Large intestine (tissue), 3 donors: ENCODE results near the gene MVK. TPM values are rescaled to one million over a fixed set of nuclear protein-coding genes. Genes with fewer than 3 reads are reported as not detected.

Source experiments
- DNase-seq, 2 donors: peaks; one replicate each; pipeline versions ENCODE4 v3.0.0 to v3.0.0-alpha.2; 2013
- H3K27ac ChIP-seq: one replicate; pipeline ENCODE4 v1.5.1; 2013; ENCODE audit warnings: low read length
- H3K27me3 ChIP-seq: 2 replicates; pipeline ENCODE4 v1.6.1; 2013; ENCODE audit warnings: low read length; ENCODE audit not compliant: control insufficient read depth, insufficient read depth
- H3K36me3 ChIP-seq: 2 replicates; pipeline ENCODE4 v1.6.1; 2013; ENCODE audit warnings: low read length; ENCODE audit not compliant: control insufficient read depth, insufficient read depth
- H3K4me1 ChIP-seq: one replicate; pipeline ENCODE4 v1.6.1; 2013; ENCODE audit warnings: low read length; ENCODE audit not compliant: control insufficient read depth, insufficient read depth
- H3K4me3 ChIP-seq: one replicate; pipeline ENCODE4 v1.5.1; 2013; ENCODE audit warnings: low read length
- H3K9me3 ChIP-seq: one replicate; pipeline ENCODE4 v1.6.1; 2013; ENCODE audit warnings: mild to moderate bottlenecking, low read depth, low read length, moderate library complexity; ENCODE audit not compliant: control insufficient read depth
- WGBS: methylation state at CpG from one replicate; pipeline ENCODE4 v1.1.5; 2013; ENCODE audit warnings: low lambda C conversion rate; ENCODE audit not compliant: insufficient coverage; 5-methylcytosine and 5-hydroxymethylcytosine counted together
- polyA plus RNA-seq: library from polyadenylated mRNA; unstranded; fragments of 120-200 nt; gene quantifications from one replicate; pipeline ENCODE4 v1.2.1, GENCODE V29; 2013

MVK gene
- polyA plus RNA-seq, 1 donor = 15.8 TPM

DNA sequence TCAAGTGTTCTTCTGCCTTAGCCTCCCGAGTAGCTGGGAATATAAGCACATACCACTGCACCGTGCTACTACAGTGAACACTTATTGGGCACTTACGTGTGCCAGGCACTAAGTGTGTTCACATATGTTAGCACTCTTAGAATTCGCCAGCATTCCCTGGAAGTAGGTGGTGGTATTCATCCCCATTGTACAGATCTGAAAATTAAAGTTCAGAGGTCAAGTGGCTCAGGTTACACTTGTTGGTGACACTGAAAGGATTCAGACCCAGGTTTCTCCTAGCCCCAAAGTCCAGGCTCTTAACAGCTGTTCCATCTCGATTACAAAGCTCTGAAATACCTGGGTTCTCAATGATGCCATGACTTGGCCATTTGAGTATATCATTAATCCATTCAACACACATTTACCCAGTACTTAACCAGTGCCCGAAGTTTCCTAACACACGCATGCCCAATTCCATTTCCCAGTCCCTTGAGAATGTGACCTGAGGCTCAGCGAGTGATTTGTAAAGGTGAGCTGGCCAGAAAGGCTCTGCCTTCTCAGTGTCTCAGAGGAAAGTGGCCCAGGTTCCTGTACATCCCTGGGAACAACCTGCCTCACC is 4.8 kb downstream of the MVK start:
- Histone ChIP-seq H3K27ac (no peak overlapping the region), H3K9me3 (no peaks in the 10 kb centered on the region), H3K4me1 (peaks cover 4% of the 10 kb centered on the region), H3K27me3 (no peaks in the 10 kb centered on the region), H3K4me3 (no peak overlapping the region), H3K36me3 (peaks cover 64% of the 10 kb centered on the region)
- WGBS = no CpG with 5 or more reads among the region's 8 CpGs
- no peak for DNase-seq

DNA sequence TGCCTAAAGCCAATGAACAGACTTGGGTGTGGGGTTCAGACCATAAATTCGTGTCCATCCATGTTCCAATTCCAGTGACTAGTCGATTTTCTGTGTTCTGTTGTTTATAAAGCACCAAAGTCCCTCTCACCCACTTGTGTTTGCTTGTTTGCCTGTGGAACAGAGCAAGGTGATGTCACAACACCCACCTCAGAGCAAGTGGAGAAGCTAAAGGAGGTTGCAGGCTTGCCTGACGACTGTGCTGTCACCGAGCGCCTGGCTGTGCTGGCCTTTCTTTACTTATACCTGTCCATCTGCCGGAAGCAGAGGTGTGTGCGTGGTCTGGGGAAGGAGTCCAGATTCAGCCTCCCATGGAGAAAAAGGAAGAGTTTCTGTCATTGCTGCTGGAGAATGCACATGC is 6.0 kb downstream of the MVK start:
- Histone ChIP-seq H3K9me3 (no peaks in the 10 kb centered on the region), H3K4me1 (peaks cover under 1% of the 10 kb centered on the region), H3K4me3 (no peak overlapping the region), H3K27ac (no peak overlapping the region), H3K36me3 (peaks cover 71% of the 10 kb centered on the region), H3K27me3 (no peaks in the 10 kb centered on the region)
- DNase-seq = no peak
- no CpG with 5 or more reads among the region's 7 CpGs for WGBS

DNA sequence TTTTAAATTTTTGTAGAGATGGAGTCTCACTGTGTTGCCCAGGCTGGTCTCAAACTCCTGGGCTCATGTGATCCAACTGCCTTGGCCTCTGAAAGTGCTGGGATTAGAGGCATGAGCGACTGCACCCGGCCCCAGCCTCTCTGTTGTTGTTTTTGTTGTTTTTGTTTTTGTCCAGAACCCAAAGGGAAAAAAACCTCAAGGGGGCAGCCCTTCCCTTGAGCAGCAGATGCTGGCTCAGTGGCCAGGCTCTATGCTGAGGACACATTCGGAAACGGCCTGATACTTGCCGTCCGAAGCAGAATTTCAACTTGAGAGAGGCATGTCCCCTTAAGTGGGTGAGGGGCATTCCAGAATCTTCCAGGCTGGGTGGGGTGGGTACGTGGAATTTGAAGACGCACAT is 6.7 kb downstream of the MVK start:
- Histone ChIP-seq H3K9me3 (no peaks in the 10 kb centered on the region), H3K27me3 (no peaks in the 10 kb centered on the region), H3K36me3 (peaks cover 76% of the 10 kb centered on the region), H3K27ac (no peak overlapping the region), H3K4me1 (no peaks in the 10 kb centered on the region), H3K4me3 (no peak overlapping the region)
- DNase-seq = no peak
- no CpG with 5 or more reads among the region's 8 CpGs for WGBS

DNA sequence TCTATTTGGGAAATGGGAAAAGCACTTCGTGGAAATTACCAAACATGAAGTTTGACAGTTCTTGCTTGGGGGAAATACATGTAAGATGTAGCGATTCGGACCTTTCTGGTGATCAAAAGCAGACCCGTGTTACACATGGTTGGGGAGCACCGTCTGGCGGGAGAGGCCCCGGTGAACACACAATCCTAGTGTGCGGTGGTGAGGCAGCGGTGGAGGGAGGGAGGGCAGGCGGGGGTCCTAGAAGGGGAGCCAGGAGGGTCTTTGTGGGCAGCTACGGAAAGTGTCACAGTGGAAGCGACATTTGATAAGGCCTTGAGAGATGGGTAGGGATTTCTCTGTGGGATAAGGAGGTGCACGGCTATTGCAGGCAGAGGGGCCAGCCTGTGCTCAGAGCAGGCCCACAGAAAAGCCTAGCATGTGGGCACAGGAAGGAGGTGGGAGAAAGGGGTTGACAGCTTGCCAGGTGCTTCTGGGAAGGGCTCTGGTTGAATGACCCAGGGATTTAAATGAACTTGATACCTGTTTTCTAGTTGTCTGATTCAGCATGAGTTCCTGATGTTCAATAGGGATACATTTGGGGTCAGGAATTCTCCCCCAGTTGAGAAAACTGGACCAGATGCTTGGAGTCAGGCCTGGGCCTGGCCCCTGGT is 7.2 kb downstream of the MVK start:
- no peaks in the 10 kb centered on the region for H3K27me3 ChIP-seq
- no peaks in the 10 kb centered on the region for H3K9me3 ChIP-seq
- no peak for DNase-seq
- no peak overlapping the region for H3K4me3 ChIP-seq
- no CpG with 5 or more reads among the region's 13 CpGs for WGBS
- peaks cover 75% of the 10 kb centered on the region for H3K36me3 ChIP-seq
- no peaks in the 10 kb centered on the region for H3K4me1 ChIP-seq
- H3K27ac ChIP-seq = no peak overlapping the region

DNA sequence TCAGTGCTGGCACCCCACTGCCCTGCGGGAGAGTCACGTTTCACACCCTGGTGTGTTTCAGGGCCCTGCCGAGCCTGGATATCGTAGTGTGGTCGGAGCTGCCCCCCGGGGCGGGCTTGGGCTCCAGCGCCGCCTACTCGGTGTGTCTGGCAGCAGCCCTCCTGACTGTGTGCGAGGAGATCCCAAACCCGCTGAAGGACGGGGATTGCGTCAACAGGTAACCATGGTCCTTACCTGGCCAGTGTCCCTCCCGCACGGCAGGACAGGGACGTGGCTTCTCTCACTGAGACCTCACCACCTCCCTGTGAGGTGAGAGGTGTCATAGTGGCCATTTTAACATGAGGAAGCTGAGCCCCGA is 7.7 kb downstream of the MVK start:
- H3K4me3 ChIP-seq = no peak overlapping the region

DNA sequence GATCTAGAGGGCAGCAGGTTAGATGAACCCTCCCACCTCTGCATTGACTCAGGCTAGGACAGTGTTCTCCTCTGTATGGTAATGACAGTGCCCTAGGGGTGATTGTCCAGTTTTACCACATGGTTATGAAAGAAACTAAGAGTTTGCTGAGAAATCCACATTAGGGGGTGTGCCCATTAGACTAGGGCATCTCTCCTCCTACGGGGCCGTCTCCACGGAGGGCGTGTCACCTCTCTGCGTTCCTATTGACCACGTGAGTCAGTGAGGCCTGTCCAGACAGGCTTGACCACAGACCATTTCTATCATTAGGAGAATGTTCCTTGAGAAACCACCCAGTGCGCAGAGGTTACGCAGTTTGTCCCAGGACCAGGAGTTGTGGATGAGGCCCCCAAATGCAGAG is 8.3 kb downstream of the MVK start:
- no peak for DNase-seq
- Histone ChIP-seq H3K4me1 (no peaks in the 10 kb centered on the region), H3K9me3 (no peaks in the 10 kb centered on the region), H3K27ac (no peak overlapping the region), H3K36me3 (peaks cover 70% of the 10 kb centered on the region), H3K27me3 (no peaks in the 10 kb centered on the region), H3K4me3 (no peak overlapping the region)
- WGBS = no CpG with 5 or more reads among the region's 8 CpGs

More for the DNA sequence above, 7.7 kb downstream of the MVK start:
- Histone ChIP-seq H3K9me3 (no peaks in the 10 kb centered on the region), H3K36me3 (peaks cover 70% of the 10 kb centered on the region), H3K27ac (no peak overlapping the region), H3K27me3 (no peaks in the 10 kb centered on the region), H3K4me1 (no peaks in the 10 kb centered on the region)
- WGBS = no CpG with 5 or more reads among the region's 18 CpGs
- no peak for DNase-seq

DNA sequence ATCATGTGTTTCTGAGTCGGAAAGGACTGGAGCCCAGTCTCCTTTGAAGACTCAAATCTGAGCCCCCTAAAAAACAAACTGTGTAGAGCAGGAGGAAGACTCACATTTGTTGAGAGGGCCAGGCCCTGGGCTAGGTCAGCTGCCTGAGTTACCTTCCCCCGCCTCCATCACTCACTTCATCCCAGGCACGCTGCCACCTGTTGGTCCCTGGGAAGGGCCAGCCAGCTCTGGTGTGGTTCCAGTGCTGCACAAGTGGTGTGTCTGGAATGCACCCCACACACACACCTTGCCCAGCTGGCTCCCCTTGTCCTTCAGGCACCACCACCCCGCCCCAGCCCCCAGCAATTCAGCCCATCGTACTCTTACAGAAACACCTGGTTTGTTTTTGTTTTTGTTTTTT is 9.0 kb downstream of the MVK start:
- Histone ChIP-seq H3K9me3 (no peaks in the 10 kb centered on the region), H3K27ac (no peak overlapping the region), H3K4me1 (no peaks in the 10 kb centered on the region), H3K4me3 (no peak overlapping the region), H3K36me3 (peaks cover 68% of the 10 kb centered on the region), H3K27me3 (no peaks in the 10 kb centered on the region)
- 100% methylated on average over 2 of the region's 5 CpGs for WGBS
- no peak for DNase-seq

DNA sequence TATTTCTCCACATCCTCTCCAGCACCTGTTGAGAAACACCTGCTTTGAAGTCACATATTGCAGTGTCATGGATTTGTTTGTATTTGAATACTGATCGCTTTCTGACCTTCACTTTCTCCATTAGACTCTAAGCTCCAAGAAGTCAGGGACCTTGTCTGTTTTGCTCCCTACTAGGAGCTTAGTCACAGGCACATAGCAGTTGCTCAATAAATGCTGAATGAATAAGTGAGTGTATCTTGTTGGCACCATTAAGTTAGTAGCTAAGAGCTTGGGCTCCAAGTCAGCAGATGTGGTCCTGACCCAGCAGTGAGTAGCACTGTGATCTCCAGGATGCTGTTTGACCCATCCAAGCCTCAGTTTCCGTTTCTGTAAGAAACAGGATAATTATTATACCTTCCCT is 10.1 kb downstream of the MVK start:
- no CpG with 5 or more reads among the region's 2 CpGs for WGBS
- peaks cover 3% of the 10 kb centered on the region for H3K4me1 ChIP-seq
- no peak for DNase-seq
- H3K27ac ChIP-seq = no peak overlapping the region
- peaks cover 64% of the 10 kb centered on the region for H3K36me3 ChIP-seq
- H3K4me3 ChIP-seq = no peak overlapping the region
- no peaks in the 10 kb centered on the region for H3K27me3 ChIP-seq
- H3K9me3 ChIP-seq = no peaks in the 10 kb centered on the region

DNA sequence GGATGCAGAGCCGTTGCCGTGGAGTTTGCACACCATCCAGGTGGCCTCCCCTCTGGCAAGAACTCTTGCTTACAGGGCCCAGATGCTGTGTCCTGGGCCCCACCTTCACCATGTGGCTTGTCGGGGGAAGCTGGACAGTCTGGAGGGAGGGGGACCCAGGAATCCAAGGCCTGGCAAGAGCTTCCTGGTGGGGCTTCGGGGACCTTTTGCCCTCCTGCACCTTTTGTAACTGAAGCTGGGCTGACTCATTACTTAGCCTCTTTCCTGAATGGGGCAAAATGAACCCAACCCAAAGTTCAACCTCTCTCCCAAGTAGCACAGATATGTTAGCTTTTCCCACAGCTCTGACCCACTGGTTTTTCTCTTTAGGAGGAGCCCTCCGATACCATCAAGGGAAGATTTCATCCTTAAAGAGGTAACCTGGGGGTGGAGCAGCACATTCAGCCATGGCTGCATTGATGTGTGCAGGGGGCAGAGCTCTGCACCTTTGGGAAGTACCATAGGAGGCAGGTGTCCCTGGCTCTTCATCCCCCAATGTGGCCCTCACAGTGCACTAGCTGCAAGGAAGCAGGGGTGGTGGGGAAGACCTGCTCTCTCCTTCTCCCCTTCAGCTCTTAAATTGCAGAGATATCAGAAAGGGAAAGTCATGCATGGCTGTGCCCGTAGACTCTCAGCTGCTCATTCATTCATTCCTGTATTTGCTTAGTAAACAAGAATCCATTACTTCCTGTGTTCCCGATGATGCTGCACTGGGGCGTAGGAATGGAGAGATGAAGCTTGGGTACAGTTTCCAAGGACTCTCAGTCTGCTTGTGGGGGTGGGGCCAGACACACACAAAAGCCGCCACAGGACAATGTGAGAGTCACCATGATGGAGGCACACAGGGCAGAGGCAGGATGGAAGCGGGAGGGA is 13.0 kb downstream of the MVK start:
- H3K4me1 ChIP-seq = peaks cover 8% of the 10 kb centered on the region
- peaks cover 42% of the 10 kb centered on the region for H3K36me3 ChIP-seq
- no peaks in the 10 kb centered on the region for H3K9me3 ChIP-seq
- WGBS = no CpG with 5 or more reads among the region's 10 CpGs
- no peaks in the 10 kb centered on the region for H3K27me3 ChIP-seq
- H3K4me3 ChIP-seq = no peak overlapping the region
- DNase-seq = peak in 1 of 2 donors; percentile 69
- H3K27ac ChIP-seq = no peak overlapping the region

DNA sequence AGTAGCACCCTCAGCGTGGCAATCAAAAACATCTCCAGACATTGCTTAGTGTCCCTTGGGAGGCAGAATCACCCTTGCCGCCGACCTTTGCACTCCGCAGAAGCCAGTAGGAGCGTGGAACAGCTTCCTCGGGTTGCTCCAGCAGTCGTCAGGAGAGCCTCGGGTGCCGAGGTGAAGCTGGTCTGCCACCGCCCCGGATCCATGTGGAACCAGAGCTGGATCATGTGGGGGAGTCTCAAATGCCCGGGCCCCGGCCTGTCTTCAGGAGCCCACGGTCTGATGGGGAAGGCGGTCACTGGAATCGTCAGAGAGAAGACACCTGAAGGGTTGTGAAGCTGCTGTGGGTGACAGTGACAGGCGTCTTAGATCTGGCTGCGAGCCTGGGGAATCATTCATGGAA is 14.3 kb downstream of the MVK start:
- WGBS = no CpG with 5 or more reads among the region's 18 CpGs
- Histone ChIP-seq H3K27ac (no peak overlapping the region), H3K36me3 (peaks cover 47% of the 10 kb centered on the region), H3K4me1 (peaks cover 8% of the 10 kb centered on the region), H3K27me3 (no peaks in the 10 kb centered on the region), H3K9me3 (no peaks in the 10 kb centered on the region), H3K4me3 (no peak overlapping the region)
- DNase-seq = no peak
